SU-DHL-6 (cell line): ENCODE measurements around the gene DPCD.
"Not testable (repeated sequence)": the region's sequence is repeated elsewhere in the genome, so short reads cannot be mapped to it uniquely, and the experiment has no call there.

Experiments
- H2AFZ ChIP-seq: fragments of 200-600 bp; sonication (generic); 2 replicates; pipeline ENCODE4 v1.6.1; 2014; ENCODE audit warnings: low read depth, mild to moderate bottlenecking, moderate library complexity, mixed read lengths, antibody characterized with exemption, low read length; ENCODE audit not compliant: severe bottlenecking
- H3F3A ChIP-seq: fragments of 200-600 bp; shearing (Covaris generic); 2 replicates; pipeline ENCODE4 v1.6.0; 2016; ENCODE audit warnings: antibody characterized with exemption, mild to moderate bottlenecking; ENCODE audit not compliant: insufficient read depth
- H3K27ac ChIP-seq: fragments of 200-600 bp; sonication (generic); 2 replicates; pipeline ENCODE4 v1.5.1; 2016; ENCODE audit warnings: low read depth, mild to moderate bottlenecking, low read length, moderate library complexity, mixed read lengths
- H3K27me3 ChIP-seq: fragments of 200-600 bp; sonication (generic), shearing (Covaris generic); 2 replicates; pipeline ENCODE4 v1.6.0; 2014; ENCODE audit warnings: mild to moderate bottlenecking, low read length
- H3K36me3 ChIP-seq: fragments of 200-600 bp; sonication (generic); 2 replicates; pipeline ENCODE4 v1.6.1; 2014; ENCODE audit warnings: mild to moderate bottlenecking, low read length, mixed read lengths
- H3K4me2 ChIP-seq: fragments of 300-600, 200-600 bp; shearing (Covaris generic), sonication (generic); 2 replicates; pipeline ENCODE4 v1.6.0; 2014; ENCODE audit warnings: low read length, low read depth, mild to moderate bottlenecking; ENCODE audit not compliant: poor library complexity, severe bottlenecking
- H3K4me3 ChIP-seq: fragments of 200-600 bp; sonication (generic); 2 replicates; pipeline ENCODE4 v1.5.1; 2014; ENCODE audit warnings: antibody characterized with exemption, low read length, mild to moderate bottlenecking, mixed read lengths; ENCODE audit not compliant: insufficient read depth, poor library complexity, severe bottlenecking
- H3K79me2 ChIP-seq: fragments of 200-600 bp; sonication (generic); 2 replicates; pipeline ENCODE4 v1.6.1; 2014; ENCODE audit warnings: mild to moderate bottlenecking, low read length, moderate library complexity; ENCODE audit not compliant: insufficient read depth
- H3K9ac ChIP-seq: fragments of 200-600 bp; sonication (generic); 2 replicates; pipeline ENCODE4 v1.7.0; 2014; ENCODE audit warnings: mild to moderate bottlenecking, low read length
- H3K9me2 ChIP-seq: fragments of 200-600 bp; sonication (generic); replicated peaks from 2 replicates; pipeline ENCODE4 v1.6.1; 2014; ENCODE audit warnings: low read length; ENCODE audit not compliant: insufficient read depth
- H3K9me3 ChIP-seq: fragments of 200-600 bp; sonication (generic); 2 replicates; pipeline ENCODE4 v1.6.1; 2014; ENCODE audit warnings: low read length, mixed read lengths; ENCODE audit not compliant: insufficient read depth
- H4K20me1 ChIP-seq: fragments of 200-600 bp; sonication (generic); 2 replicates; pipeline ENCODE4 v1.6.1; 2014; ENCODE audit warnings: low read depth, mild to moderate bottlenecking, antibody characterized with exemption, low read length, moderate library complexity, mixed read lengths
- EZH2phosphoT487 ChIP-seq: fragments of 200-600 bp; sonication (generic), shearing (Covaris generic); conservative IDR thresholded peaks from 2 replicates; pipeline ENCODE4 v1.6.1; 2018; ENCODE audit warnings: mild to moderate bottlenecking, antibody characterized with exemption, low read length, moderate library complexity, mixed read lengths
- TF ChIP-seq, protein P1 (sequence below): fragments of 200-600 bp; sonication (generic); IDR thresholded peaks from one replicate; pipeline ENCODE4 v1.5.1; 2017; ENCODE audit warnings: antibody characterized with exemption, mild to moderate bottlenecking, low read length, moderate library complexity; ENCODE audit not compliant: insufficient read depth, poor library complexity, severe bottlenecking

DPCD gene

DNA sequence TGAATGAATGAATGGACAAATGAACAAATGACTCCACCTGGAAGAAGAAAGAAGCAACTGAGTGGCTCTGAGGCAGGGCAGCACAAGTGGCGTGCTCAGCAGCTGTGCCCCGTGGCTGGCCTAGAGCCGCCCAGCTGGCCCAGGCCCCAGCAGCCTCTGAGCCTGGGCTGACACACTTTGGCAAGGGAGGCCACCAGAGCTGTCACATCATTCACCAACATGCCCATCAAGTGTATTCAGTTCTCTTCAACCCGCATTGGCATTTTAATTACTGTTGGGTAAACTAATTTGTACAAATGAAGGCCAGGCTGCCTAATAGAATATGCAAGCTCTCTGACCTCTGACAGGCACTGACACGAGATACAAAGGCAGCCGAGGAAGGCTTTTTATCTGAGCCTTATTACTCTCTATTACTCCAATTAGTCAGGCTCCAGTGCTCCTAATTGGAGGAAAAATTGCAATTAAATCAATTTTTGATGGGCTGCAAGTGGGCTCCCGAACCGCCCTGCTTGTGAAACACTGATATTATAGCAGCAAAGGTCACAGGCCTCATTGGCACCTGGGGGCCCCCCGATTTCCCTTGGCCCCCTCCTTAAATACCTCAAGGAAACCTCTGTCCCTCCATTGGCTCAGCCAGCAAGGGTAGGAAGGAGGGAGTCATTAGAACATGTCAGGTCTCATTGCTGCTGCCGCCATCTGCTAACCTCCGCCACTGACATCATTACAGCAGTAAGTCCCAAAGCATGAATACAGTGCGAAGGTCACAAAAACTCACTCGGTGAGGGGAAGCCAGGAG is 41.9 kb downstream of the DPCD start:
- Histone ChIP-seq H3K79me2 (peaks cover 8% of the 10 kb centered on the region; the same call in 1 of the 2 replicates), H3K4me2 (no peak overlapping the region)
- no peak for TF ChIP-seq EZH2phosphoT487
- TF ChIP-seq, protein P1, sequence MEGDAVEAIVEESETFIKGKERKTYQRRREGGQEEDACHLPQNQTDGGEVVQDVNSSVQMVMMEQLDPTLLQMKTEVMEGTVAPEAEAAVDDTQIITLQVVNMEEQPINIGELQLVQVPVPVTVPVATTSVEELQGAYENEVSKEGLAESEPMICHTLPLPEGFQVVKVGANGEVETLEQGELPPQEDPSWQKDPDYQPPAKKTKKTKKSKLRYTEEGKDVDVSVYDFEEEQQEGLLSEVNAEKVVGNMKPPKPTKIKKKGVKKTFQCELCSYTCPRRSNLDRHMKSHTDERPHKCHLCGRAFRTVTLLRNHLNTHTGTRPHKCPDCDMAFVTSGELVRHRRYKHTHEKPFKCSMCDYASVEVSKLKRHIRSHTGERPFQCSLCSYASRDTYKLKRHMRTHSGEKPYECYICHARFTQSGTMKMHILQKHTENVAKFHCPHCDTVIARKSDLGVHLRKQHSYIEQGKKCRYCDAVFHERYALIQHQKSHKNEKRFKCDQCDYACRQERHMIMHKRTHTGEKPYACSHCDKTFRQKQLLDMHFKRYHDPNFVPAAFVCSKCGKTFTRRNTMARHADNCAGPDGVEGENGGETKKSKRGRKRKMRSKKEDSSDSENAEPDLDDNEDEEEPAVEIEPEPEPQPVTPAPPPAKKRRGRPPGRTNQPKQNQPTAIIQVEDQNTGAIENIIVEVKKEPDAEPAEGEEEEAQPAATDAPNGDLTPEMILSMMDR: no peak

GRCh38 chr10:101630633-101630920 is 42.5 kb downstream of the DPCD start:
- H3K79me2 ChIP-seq: peaks cover 8% of the 10 kb centered on the region; the same call in 1 of the 2 replicates
- no peaks in the 10 kb centered on the region for H3K9me3 ChIP-seq
- H3F3A ChIP-seq: no peaks in the 10 kb centered on the region
- H3K4me2 ChIP-seq: no peak overlapping the region
- H4K20me1 ChIP-seq: 0 out of 2 replicates have a peak, but pooled peaks cover 3% of the 10 kb centered on the region
- no peaks in the 10 kb centered on the region for H3K27me3 ChIP-seq
- no peak overlapping the region for H3K4me3 ChIP-seq
- no peak overlapping the region for H2AFZ ChIP-seq
- no peaks in the 10 kb centered on the region for H3K36me3 ChIP-seq
- H3K27ac ChIP-seq: no peak overlapping the region
- no peaks in the 10 kb centered on the region for H3K9me2 ChIP-seq
- TF ChIP-seq EZH2phosphoT487: no peak
- TF ChIP-seq, protein P1: no peak
- no peak overlapping the region for H3K9ac ChIP-seq

More for the DNA sequence above, 41.9 kb downstream of the DPCD start:
- Histone ChIP-seq H4K20me1 (0 out of 2 replicates have a peak, but pooled peaks cover 3% of the 10 kb centered on the region), H3K27me3 (no peaks in the 10 kb centered on the region), H3F3A (no peaks in the 10 kb centered on the region), H2AFZ (no peak overlapping the region), H3K9me3 (no peaks in the 10 kb centered on the region), H3K9me2 (no peaks in the 10 kb centered on the region), H3K9ac (no peak overlapping the region), H3K36me3 (no peaks in the 10 kb centered on the region), H3K4me3 (no peak overlapping the region), H3K27ac (no peak overlapping the region)

DNA sequence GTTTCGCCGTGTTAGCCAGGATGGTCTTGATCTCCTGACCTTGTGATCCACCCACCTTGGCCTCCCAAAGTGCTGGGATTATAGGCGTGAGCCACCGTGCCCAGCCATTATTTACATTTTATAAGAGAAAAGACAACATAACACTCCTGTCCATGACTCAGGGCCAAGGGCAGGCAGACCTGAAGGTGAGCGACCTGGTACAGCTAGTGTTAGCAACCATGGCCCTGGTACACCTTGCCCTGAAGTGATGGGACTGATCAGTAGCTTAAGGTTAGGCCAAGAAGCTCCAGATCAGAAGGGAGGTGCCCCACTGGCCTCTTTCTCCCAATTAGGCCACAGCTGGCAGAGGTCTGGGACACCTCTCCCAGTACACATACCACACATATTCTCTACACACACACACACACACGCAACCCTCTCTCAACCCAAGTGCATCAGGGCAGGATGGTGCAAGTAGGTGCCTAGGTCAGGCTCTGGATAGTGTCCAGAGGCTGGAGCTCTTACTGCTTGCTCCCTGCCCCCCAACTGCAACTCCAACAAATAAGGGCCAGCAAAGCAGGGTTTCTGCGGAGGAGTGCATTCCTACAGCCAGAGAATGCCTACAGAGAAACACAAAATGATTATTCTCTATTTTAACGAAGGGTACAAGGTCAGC is 43.8 kb downstream of the DPCD start:
- no peaks in the 10 kb centered on the region for H3F3A ChIP-seq
- no peaks in the 10 kb centered on the region for H3K9me2 ChIP-seq
- no peaks in the 10 kb centered on the region for H3K9me3 ChIP-seq
- no peak overlapping the region for H3K9ac ChIP-seq
- H3K4me3 ChIP-seq: no peak overlapping the region
- H3K27ac ChIP-seq: no peak overlapping the region
- H3K27me3 ChIP-seq: no peaks in the 10 kb centered on the region
- H3K36me3 ChIP-seq: no peaks in the 10 kb centered on the region
- no peak for TF ChIP-seq EZH2phosphoT487
- TF ChIP-seq, protein P1: no peak
- H2AFZ ChIP-seq: no peak overlapping the region
- no peak overlapping the region for H3K4me2 ChIP-seq
- peaks cover 8% of the 10 kb centered on the region; the same call in 1 of the 2 replicates for H3K79me2 ChIP-seq
- 0 out of 2 replicates have a peak, but pooled peaks cover 3% of the 10 kb centered on the region for H4K20me1 ChIP-seq

DNA sequence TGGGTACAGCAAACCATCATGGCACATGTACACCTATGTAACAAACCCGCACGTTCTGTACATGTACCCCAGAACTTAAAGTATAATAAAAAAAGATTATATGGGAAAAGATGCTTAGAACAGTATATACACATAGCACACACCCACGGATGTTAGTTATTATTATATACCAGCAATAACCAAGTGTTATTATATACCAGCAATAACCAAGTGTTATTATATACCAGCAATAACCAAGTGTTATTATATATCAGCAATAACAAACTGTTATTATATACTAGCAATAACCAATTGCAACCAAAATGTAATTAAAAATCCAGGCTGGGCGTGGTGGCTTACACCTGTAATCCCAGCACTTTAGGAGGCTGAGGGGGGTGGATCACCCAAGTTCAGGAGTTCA is 45.4 kb downstream of the DPCD start:
- H3K27me3 ChIP-seq, H3F3A ChIP-seq, H3K79me2 ChIP-seq, H3K9me3 ChIP-seq, H4K20me1 ChIP-seq, H2AFZ ChIP-seq, H3K9ac ChIP-seq, H3K4me3 ChIP-seq, H3K4me2 ChIP-seq, H3K9me2 ChIP-seq, H3K27ac ChIP-seq, H3K36me3 ChIP-seq: not testable (repeated sequence)
